A549 treated with DMSO at 1 μM for 4 hours (cell line): ENCODE data around the gene WNT3A. TPM values are rescaled to one million over a fixed set of nuclear protein-coding genes. Genes with fewer than 3 reads are reported as not detected.

ENCODE experiments used
- total RNA-seq: library from RNA; stranded (reverse); fragments of 200-300 nt; extraction: Qiagen RNA extraction; gene quantifications from 5 replicates; pipeline ENCODE4 v1.2.3, GENCODE V29; 2022; ENCODE audit warnings: low read depth

WNT3A gene
- total RNA-seq = 0.02 to 0.05 TPM in 2 of 5 replicates, not detected in the others

GRCh38 chr1:228006786-228007048 lies at the start of gene WNT3A:
WNT3A (plus strand) TSS chr1:228006998; CDS start chr1:228007129, 131 bp downstream.

GRCh38 chr1:228082214-228082917 lies 75.6 kb downstream of the WNT3A start, which contains the start of gene ARF1:
ARF1 (plus strand) TSS chr1:228082708; CDS start chr1:228097115, 14,407 bp downstream.

GRCh38 chr1:228102791-228103620 lies 96.2 kb downstream of the WNT3A start, which contains the start of gene C1orf35:
C1orf35 (minus strand) TSS chr1:228103325; CDS start chr1:228103227, 98 bp downstream.

GRCh38 chr1:228109073-228109961 lies 102.5 kb downstream of the WNT3A start, which contains the start of gene MRPL55:
MRPL55 (minus strand) TSS chr1:228109299; CDS start chr1:228108260, 1,039 bp downstream.

Other genes with a start within 250 kb of the WNT3A start
- gene PRSS38, start 191.3 kb upstream of the WNT3A start, total RNA-seq = not detected in 5 replicates
- 6.6 to 8.9 TPM (median 8.0 TPM) in 5 replicates for gene WNT9A, start 59.1 kb upstream of the WNT3A start, total RNA-seq
- 376 to 456 TPM (median 431 TPM) in 5 replicates for gene ARF1, start 75.7 kb downstream of the WNT3A start, total RNA-seq
- gene C1orf35, start 96.3 kb downstream of the WNT3A start, total RNA-seq = 26.5 to 37.1 TPM (median 34.0 TPM) in 5 replicates
- gene MRPL55, start 102.3 kb downstream of the WNT3A start, total RNA-seq = 67.9 to 90.5 TPM (median 82.3 TPM) in 5 replicates
- gene GUK1, start 133.3 kb downstream of the WNT3A start, total RNA-seq = 114 to 152 TPM (median 129 TPM) in 5 replicates
- 0.28 to 0.42 TPM (median 0.39 TPM) in 5 replicates for gene GJC2, start 142.9 kb downstream of the WNT3A start, total RNA-seq
- gene IBA57, start 158.8 kb downstream of the WNT3A start, total RNA-seq = 4.9 to 7.5 TPM (median 5.7 TPM) in 5 replicates
- 3.9 to 6.4 TPM (median 5.8 TPM) in 5 replicates for gene OBSCN, start 201.0 kb downstream of the WNT3A start, total RNA-seq